ENCODE results near the gene P2RY13. TPM values are rescaled to one million over a fixed set of nuclear protein-coding genes. Genes with fewer than 3 reads are reported as not detected.

Gene P2RY13
- total and polyA plus RNA-seq, 2 of the 4 experiments (the other 2 are of a cell fraction): not detected

DNA sequence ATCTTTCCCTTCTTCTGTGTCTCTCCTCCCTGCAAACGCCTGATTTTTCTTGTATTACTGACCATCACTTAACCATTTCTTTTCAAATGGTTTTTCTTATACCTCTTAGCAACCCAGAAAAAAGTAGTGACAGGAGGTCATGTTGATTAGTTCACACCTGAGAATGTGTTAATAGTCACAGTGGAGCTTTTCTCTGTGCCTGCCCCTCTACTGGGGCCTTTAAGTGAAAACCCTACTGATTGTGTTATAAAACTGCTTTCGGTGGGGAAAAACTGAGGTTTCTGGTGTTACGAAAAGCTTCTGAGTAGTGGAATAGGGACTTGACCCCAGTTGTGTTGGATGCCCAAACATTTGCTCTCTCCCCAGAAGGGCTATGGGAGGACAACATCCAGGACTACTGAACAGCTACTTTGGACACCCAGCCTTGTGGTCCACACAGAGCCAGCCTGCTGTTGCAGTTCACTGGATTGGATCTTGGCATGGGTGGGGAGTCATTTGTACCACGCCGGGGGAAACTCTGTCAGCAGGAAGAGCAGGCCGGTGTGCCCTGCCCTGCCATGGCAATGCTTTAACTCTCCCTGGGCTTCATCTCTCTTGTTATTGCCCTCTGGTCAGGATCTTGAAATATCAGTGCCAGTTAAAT is 23.1 kb downstream of the P2RY13 start:
- in situ Hi-C loops (cut with MboI; ENCODE audit: low sequenced_read_pairs): no loop called here
- Histone ChIP-seq H3K36me3 (ENCODE audit: control insufficient read depth, insufficient read depth, low read length) (no peaks in the 10 kb centered on the region), H3K14ac (replicated peaks; ENCODE audit: low read depth, low read length) (0 out of 2 replicates have a peak overlapping the region, but pooled peaks have one; percentile 23), H3K27ac (ENCODE audit: insufficient read depth, low read length) (no peak overlapping the region), H3K9me1 (ENCODE audit: insufficient read depth, low read length) (peaks cover 3% of the 10 kb centered on the region; the same call in 1 of the 2 replicates), H2AK5ac (ENCODE audit: low read depth, low read length) (peak overlapping the region; percentile 54), H3K79me1 (ENCODE audit: low read depth in 1 of 2, low read length in 2 of 2) (no peaks in the 10 kb centered on the region), H4K91ac (ENCODE audit: insufficient read depth, low read depth, low read length) (peak overlapping the region; percentile 41; the same call in 1 of the 2 replicates), H4K8ac (ENCODE audit: low read depth in 2 of 2, low read length in 2 of 2) (0 out of 4 replicates have a peak overlapping the region, but pooled peaks have one; percentile 23 to 26), H3K4ac (ENCODE audit: low read depth, low read length) (peak overlapping the region; percentile 62), H4K20me1 (ENCODE audit: insufficient read depth, low read length) (no peaks in the 10 kb centered on the region), H3K4me1 (ENCODE audit: control insufficient read depth, insufficient read depth, low read length) (peaks cover 13% of the 10 kb centered on the region), H3K4me3 (ENCODE audit: insufficient read depth, low read depth, low read length) (no peak overlapping the region), H3K18ac (ENCODE audit: low read depth, low read length) (peak overlapping the region; percentile 61), H3K9ac (ENCODE audit: low read depth, low read length) (no peak overlapping the region), H4K5ac (ENCODE audit: low read depth, low read length) (0 out of 2 replicates have a peak overlapping the region, but pooled peaks have one; percentile 39), H3K27me3 (ENCODE audit: control insufficient read depth, insufficient read depth, low read length) (no peaks in the 10 kb centered on the region), H2AFZ (replicated peaks; ENCODE audit: low read length, poor library complexity) (no peak overlapping the region), H2BK15ac (ENCODE audit: low read depth, low read length) (peak overlapping the region; percentile 83; the same call in 1 of the 3 replicates), H2BK5ac (ENCODE audit: low read depth, low read length, poor library complexity, severe bottlenecking) (peak overlapping the region; percentile 43), H3K4me2 (ENCODE audit: low read depth, low read length) (no peak overlapping the region), H3K23ac (ENCODE audit: low read depth, low read length) (no peak overlapping the region), H3K56ac (ENCODE audit: extremely low read depth, insufficient read depth, low read length) (no peak overlapping the region), H2BK120ac (ENCODE audit: low read depth, low read length) (peak overlapping the region; percentile 63), H3K9me3 (ENCODE audit: control insufficient read depth, insufficient read depth, low read length) (no peaks in the 10 kb centered on the region), H2AK9ac (replicated peaks; ENCODE audit: low read depth, low read length, poor library complexity) (no peak overlapping the region), H2BK20ac (ENCODE audit: low read depth, low read length) (peak overlapping the region; percentile 73; the same call in 1 of the 2 replicates)
- intact Hi-C loops (cut with micrococcal nuclease): no loop called here
- ChIA-PET POLR2A (ENCODE audit: unreplicated experiment) (no interaction called here), CTCF (no interaction called here)
- ATAC-seq (ENCODE audit: low read depth): no peak
- TF ChIP-seq, protein P1, sequence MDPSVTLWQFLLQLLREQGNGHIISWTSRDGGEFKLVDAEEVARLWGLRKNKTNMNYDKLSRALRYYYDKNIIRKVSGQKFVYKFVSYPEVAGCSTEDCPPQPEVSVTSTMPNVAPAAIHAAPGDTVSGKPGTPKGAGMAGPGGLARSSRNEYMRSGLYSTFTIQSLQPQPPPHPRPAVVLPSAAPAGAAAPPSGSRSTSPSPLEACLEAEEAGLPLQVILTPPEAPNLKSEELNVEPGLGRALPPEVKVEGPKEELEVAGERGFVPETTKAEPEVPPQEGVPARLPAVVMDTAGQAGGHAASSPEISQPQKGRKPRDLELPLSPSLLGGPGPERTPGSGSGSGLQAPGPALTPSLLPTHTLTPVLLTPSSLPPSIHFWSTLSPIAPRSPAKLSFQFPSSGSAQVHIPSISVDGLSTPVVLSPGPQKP (IDR thresholded peaks at IDR 0.05; ENCODE audit: borderline replicate concordance, low read depth, low read length): no peak
- TF ChIP-seq NFE2L2 (IDR thresholded peaks at IDR 0.05; ENCODE audit: low read depth, low read length) (no peak), FOS (IDR thresholded peaks at IDR 0.05; ENCODE audit: low read depth, low read length) (no peak), SMC3 (IDR thresholded peaks at IDR 0.05; ENCODE audit: low read depth, low read length) (no peak), CEBPB (IDR thresholded peaks at IDR 0.05; ENCODE audit: low read depth, low read length) (no peak)
- no CpG with 5 or more reads among the region's 6 CpGs for WGBS, 2 experiments (ENCODE audit: extremely low coverage in 2 of 2, insufficient read length in 1 of 2)
- DNase-seq: no peak
- dilution Hi-C loops (cut with HindIII; ENCODE audit: low sequenced_read_pairs, unreplicated experiment): no loop called here
- no TSS peak for BruUV-seq (replicated peaks)

Data from IMR-90 (cell line).